GM18498 (cell line): ENCODE results near the gene RASSF4.

ENCODE experiments used
- ATAC-seq: cut with Tn5 transposase; IDR thresholded peaks from one replicate; pipeline ENCODE4 v1.9.1; 2021; ENCODE audit warnings: mild to moderate bottlenecking, moderate library complexity; ENCODE audit not compliant: unreplicated experiment

Gene RASSF4

DNA sequence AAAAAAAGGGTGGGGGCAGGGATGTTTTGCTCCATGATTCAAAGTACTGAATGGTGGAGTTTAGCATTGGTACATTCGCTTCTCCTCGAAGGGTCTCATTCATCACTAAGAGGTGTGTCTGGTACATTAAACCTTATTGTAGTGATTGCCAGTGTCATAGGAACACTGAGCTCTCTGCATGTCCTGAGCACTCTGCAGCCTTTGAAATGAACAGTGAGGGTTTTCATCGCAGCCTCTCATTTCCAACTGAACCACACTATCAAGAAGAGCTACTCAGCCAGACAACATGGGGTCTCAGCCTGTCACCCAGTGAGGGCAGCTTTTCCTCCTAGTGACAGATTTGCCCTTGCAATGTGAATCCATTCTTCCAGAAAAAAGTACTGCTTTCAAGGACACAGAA is 26.6 kb downstream of the RASSF4 start:
- ATAC-seq = no peak

GRCh38 chr10:44986670-44987069 is 27.1 kb downstream of the RASSF4 start:
- ATAC-seq = no peak

GRCh38 chr10:44988957-44989585 is 29.5 kb downstream of the RASSF4 start:
- no peak for ATAC-seq

DNA sequence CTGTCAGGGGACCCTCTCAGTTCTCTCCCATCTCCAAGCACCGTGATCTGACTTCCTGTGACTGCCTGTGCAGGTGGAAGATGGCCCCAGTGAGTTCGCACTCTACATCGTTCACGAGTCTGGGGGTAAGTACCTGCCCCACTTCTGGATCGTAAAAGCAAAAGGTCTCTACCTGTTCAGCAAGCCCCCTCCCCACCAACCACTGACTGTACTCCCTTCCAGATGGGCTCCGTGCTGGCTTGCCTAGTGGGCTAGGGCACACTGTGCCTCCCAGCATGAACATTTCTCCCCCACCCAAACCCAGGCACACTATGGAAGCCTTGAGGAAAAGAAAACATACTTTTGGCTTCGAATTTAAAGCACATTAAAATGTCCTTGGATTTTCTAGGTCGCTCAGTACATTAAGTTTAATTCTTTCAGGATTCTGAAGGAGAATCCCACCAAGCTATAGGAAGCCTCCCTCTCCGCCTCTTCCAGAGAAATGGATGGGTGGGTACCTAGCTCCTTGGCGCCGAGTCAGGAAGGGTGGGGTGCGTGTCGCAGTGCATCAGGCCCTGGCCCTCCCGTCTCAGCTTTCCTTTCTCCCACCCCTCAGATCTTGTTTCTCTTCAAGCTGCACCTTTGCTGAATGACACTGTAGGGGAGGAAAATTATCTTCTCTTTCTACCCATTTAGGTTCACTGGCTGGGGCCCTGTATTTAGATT is 30.1 kb downstream of the RASSF4 start:
- no peak for ATAC-seq

GRCh38 chr10:44990302-44990655 is 30.7 kb downstream of the RASSF4 start:
- no peak for ATAC-seq

- ATAC-seq = no peak
Observed at GRCh38 chr10:44990965-44991364, 31.4 kb downstream of the RASSF4 start.

- no peak for ATAC-seq
Observed at GRCh38 chr10:44991571-44991970, 32.0 kb downstream of the RASSF4 start.

- no peak for ATAC-seq
Observed at GRCh38 chr10:44992070-44992731, 32.6 kb downstream of the RASSF4 start.

- ATAC-seq = no peak
Observed at GRCh38 chr10:44992732-44993225, 33.2 kb downstream of the RASSF4 start.

- no peak for ATAC-seq
Observed at GRCh38 chr10:44993226-44993921, 33.8 kb downstream of the RASSF4 start.

DNA sequence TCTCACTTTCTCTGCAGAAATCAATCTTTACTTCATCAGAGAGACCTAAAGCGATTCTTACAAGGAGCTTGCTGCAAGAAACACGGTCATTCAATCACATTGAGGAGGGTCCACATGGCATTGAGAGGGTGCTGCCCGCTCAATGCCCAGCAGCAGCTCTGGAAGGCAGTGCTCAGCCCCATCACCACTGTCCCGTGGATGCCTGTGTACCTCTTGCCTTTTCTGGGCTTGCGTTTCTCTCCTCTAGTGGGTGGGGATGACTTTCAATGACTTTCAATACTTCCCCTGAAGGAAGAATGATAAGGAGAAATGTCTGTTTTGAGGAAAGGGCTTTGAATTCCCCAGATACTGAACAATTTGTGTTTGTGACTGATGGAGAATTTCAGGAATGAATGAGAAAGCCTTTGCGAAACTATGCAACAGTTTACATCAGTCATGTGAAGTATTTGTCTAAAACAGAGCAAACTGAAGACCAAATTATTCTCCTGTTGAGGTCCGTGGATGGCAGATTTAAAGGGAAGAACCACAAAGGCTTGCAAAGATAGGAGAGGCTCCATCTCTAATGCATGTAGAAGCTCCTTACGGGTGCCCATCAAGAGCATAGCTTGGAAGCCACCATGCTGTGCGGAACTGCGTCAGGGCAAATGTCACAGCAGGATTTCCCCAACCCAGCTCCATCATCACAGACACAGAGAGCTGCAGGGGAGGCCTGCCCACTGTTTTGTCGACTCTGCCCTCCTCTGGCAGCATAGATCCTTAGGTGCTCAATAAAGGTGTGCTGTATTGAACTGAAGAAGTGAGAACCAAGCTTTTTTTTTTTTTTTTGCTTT is 34.5 kb downstream of the RASSF4 start:
- ATAC-seq = no peak

DNA sequence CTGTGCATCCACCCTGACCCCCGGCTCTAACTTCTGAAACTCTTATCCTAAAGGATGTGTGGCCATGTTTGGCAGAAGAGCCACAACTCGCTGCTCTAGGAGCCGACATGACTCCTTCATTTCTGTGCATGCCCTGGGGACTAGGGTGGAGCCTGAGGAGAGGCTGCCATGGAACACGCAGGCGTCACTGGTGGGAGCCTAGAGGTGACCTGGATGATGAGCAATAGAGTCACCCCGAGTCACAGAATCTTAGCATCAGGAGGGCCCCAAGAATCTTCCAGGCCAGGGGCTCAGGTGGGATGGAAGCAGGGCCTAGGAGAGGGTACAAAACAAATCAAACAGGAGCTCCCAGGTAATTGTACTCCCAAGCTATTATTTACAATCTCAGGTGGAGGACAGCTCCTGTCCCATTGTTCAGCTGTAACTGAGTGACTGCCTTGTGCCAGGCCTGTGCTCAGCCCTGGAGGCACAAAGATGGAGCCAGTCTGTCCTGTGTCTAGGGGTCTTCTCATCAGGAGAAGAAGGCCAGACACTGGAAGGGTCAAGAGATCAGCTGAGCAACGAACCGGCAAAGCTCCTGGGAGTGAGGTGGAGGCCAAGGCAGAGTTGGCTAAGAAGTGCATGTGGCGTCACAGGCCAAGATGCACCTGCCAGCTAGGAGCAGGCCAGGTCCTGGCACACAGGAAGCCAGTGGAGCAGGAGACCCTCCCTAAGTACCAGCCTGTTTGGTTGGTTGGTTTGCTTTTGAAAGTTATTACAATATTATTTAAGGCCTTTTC is 35.3 kb downstream of the RASSF4 start:
- no peak for ATAC-seq

DNA sequence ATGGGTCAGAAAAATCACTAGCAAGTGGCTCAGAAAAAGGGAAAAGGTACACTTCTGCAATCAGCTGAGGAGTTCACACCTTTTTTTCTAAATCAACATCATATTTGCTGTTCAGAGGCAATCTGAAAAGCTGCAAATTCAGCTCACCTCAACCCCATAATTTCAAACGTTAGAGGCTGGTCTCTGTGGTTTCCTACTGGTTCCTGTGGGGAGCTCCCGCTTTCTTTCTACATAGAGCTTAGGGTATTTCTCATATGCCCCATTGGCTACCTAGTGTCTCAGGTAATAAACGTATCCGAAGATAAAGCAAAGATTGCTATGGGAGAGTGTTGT is 35.9 kb downstream of the RASSF4 start:
- no peak for ATAC-seq

- no peak for ATAC-seq
Observed at GRCh38 chr10:44995914-44996669, 36.5 kb downstream of the RASSF4 start.

DNA sequence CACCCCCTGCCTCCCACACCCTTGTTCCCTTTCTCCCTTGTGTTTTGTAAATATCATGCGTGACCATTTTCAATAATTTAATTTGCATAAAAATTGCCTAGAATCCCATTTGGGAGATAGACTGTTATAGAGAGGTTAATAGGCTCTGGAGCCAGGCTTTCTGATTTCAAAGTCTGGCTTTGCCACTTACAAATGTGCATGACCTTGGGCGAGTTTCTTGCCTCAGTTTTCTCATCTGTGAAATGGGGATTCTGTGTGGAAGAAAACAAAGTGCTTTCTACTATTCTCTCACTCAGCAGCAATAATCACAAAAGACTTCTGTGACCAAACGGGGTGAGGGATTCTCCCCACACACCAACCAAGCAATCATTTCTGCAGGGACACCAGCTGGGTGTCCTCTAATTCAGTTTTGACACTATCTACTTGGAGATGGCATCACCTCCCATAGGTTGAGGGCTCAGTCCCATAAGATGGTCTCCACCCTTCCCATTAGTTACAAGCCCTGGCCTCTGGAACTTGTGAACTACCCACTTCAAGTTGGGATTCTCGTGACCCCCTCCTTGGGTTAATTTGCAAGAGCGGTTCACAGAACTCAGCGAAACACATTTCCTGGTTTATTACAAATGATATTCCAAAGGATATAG is 37.6 kb downstream of the RASSF4 start:
- ATAC-seq = no peak

DNA sequence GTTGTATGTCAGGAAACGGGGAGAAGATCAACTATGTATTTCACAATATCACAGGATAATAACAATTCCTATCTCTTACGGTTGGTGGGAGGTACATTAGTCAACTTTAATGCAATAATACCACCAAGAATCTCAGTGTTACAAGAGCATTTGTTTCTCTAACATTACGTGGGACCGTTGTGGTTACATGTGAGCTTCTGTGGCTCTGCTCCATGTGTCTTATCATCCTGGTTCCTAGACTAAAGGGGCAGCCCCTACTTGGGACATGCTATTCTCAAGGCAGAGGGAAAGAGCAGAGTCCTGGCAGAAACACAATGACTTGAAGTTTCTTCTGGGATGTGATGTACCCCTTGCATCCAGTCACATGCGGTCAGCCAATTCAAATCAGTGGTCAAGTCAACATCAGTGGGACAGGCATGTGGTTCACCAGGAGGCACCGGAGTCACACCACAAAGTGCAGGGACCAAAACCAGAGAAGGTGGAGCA is 38.6 kb downstream of the RASSF4 start:
- ATAC-seq = no peak

DNA sequence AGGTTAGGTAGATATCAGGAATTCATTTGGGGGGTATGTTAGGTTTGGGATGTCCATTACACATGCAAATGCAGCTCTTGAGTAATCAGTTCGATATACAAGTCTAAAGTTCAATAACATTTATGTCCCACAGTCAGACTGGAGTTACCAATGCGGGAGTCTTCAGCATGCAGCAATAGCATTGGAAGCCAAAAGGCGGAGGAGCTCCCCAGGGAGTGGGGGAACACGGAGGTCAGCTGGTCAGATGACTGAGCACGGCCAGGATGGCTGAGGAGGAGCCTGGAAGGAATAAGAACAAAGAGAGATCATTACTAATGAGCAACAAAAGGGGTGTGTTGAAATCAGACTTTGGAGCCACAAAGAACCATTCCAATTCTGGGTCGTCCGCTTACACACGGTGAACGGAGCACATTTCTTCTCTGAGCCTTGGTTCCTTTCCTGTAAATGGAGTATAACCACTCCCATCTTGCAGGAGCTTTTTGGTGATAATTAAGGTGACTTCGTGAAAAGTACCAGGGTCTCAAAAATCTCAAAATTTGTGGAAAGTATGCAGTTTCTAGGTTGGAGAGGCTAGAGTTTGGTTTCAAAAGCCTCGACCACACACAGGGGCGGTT is 40.6 kb downstream of the RASSF4 start:
- ATAC-seq = no peak

GRCh38 chr10:45000752-45001380 is 41.3 kb downstream of the RASSF4 start, which contains the start of gene ZNF22:
ZNF22 (plus strand) TSS chr10:45000923; CDS start chr10:45003369, 2,446 bp downstream.
- peak; percentile 81 for ATAC-seq
